ENCODE measurements around the gene OR8G5.
"Not testable (repeated sequence)": the region's sequence is repeated elsewhere in the genome, so short reads cannot be mapped to it uniquely, and the experiment has no call there.

The OR8G5 gene

GRCh38 chr11:124238512-124238911 lies 17.7 kb upstream of the OR8G5 start:
- H3K36me3 ChIP-seq (ENCODE audit: control insufficient read depth, low read depth, low read length), result no peaks in the 10 kb centered on the region
- no peak overlapping the region for H3K27ac ChIP-seq (ENCODE audit: low read length)
- no peaks in the 10 kb centered on the region for H3K4me1 ChIP-seq (ENCODE audit: control insufficient read depth, low read depth, low read length)
- no peak overlapping the region for H3K4me3 ChIP-seq (ENCODE audit: low read length)
- H3K9ac ChIP-seq (ENCODE audit: low read length), result no peak overlapping the region
- H3K27me3 ChIP-seq (ENCODE audit: control insufficient read depth, insufficient read depth, low read length), result no peaks in the 10 kb centered on the region
- H3K9me3 ChIP-seq (ENCODE audit: control insufficient read depth, low read depth, low read length), result no peaks in the 10 kb centered on the region

GRCh38 chr11:124240621-124241397 lies 15.4 kb upstream of the OR8G5 start, which contains the start of gene OR8G1:
TSS of gene OR8G1 (plus strand) at chr11:124241095. CDS start at chr11:124249676, 8,581 bp downstream.
- H3K36me3 ChIP-seq (ENCODE audit: control insufficient read depth, low read depth, low read length), result no peaks in the 10 kb centered on the region
- H3K27ac ChIP-seq (ENCODE audit: low read length), result no peak within 1 kb of the TSS
- no peaks in the 10 kb centered on the region for H3K4me1 ChIP-seq (ENCODE audit: control insufficient read depth, low read depth, low read length)
- H3K27me3 ChIP-seq (ENCODE audit: control insufficient read depth, insufficient read depth, low read length), result no peaks in the 10 kb centered on the region
- no peak within 1 kb of the TSS for H3K4me3 ChIP-seq (ENCODE audit: low read length)
- H3K9me3 ChIP-seq (ENCODE audit: control insufficient read depth, low read depth, low read length), result no peaks in the 10 kb centered on the region
- no peak within 1 kb of the TSS for H3K9ac ChIP-seq (ENCODE audit: low read length)

- H3K4me1 ChIP-seq (ENCODE audit: control insufficient read depth, low read depth, low read length); H3K27me3 ChIP-seq (ENCODE audit: control insufficient read depth, insufficient read depth, low read length); H3K9ac ChIP-seq (ENCODE audit: low read length); H3K4me3 ChIP-seq (ENCODE audit: low read length); H3K36me3 ChIP-seq (ENCODE audit: control insufficient read depth, low read depth, low read length); H3K27ac ChIP-seq (ENCODE audit: low read length); H3K9me3 ChIP-seq (ENCODE audit: control insufficient read depth, low read depth, low read length): not testable (repeated sequence)
Measured at GRCh38 chr11:124249869-124250268, 6.3 kb upstream of the OR8G5 start.

- not testable (repeated sequence) for H3K9ac ChIP-seq (ENCODE audit: low read length); H3K4me1 ChIP-seq (ENCODE audit: control insufficient read depth, low read depth, low read length); H3K36me3 ChIP-seq (ENCODE audit: control insufficient read depth, low read depth, low read length); H3K4me3 ChIP-seq (ENCODE audit: low read length); H3K9me3 ChIP-seq (ENCODE audit: control insufficient read depth, low read depth, low read length); H3K27me3 ChIP-seq (ENCODE audit: control insufficient read depth, insufficient read depth, low read length); H3K27ac ChIP-seq (ENCODE audit: low read length)
Measured at GRCh38 chr11:124265041-124265440, 8.9 kb downstream of the OR8G5 start.

- not testable (repeated sequence) for H3K9ac ChIP-seq (ENCODE audit: low read length); H3K4me3 ChIP-seq (ENCODE audit: low read length); H3K4me1 ChIP-seq (ENCODE audit: control insufficient read depth, low read depth, low read length); H3K27ac ChIP-seq (ENCODE audit: low read length); H3K9me3 ChIP-seq (ENCODE audit: control insufficient read depth, low read depth, low read length); H3K36me3 ChIP-seq (ENCODE audit: control insufficient read depth, low read depth, low read length); H3K27me3 ChIP-seq (ENCODE audit: control insufficient read depth, insufficient read depth, low read length)
Measured at GRCh38 chr11:124270886-124271285, 14.7 kb downstream of the OR8G5 start.

- H3K4me3 ChIP-seq (ENCODE audit: low read length), result no peak overlapping the region
Measured at GRCh38 chr11:124274000-124274399, 17.8 kb downstream of the OR8G5 start.

GRCh38 chr11:124276081-124276480 lies 19.9 kb downstream of the OR8G5 start:
- Histone ChIP-seq H3K9ac (ENCODE audit: low read length) (no peak overlapping the region), H3K9me3 (ENCODE audit: control insufficient read depth, low read depth, low read length) (no peaks in the 10 kb centered on the region), H3K36me3 (ENCODE audit: control insufficient read depth, low read depth, low read length) (no peaks in the 10 kb centered on the region), H3K4me1 (ENCODE audit: control insufficient read depth, low read depth, low read length) (peaks cover 9% of the 10 kb centered on the region), H3K27me3 (ENCODE audit: control insufficient read depth, insufficient read depth, low read length) (no peaks in the 10 kb centered on the region), H3K27ac (ENCODE audit: low read length) (no peak overlapping the region), H3K4me3 (ENCODE audit: low read length) (no peak overlapping the region)

More at GRCh38 chr11:124274000-124274399, 17.8 kb downstream of the OR8G5 start:
- H3K27me3 ChIP-seq (ENCODE audit: control insufficient read depth, insufficient read depth, low read length), result no peaks in the 10 kb centered on the region
- H3K4me1 ChIP-seq (ENCODE audit: control insufficient read depth, low read depth, low read length), result peaks cover 9% of the 10 kb centered on the region
- H3K36me3 ChIP-seq (ENCODE audit: control insufficient read depth, low read depth, low read length), result no peaks in the 10 kb centered on the region
- H3K9me3 ChIP-seq (ENCODE audit: control insufficient read depth, low read depth, low read length), result no peaks in the 10 kb centered on the region
- H3K27ac ChIP-seq (ENCODE audit: low read length), result no peak overlapping the region
- no peak overlapping the region for H3K9ac ChIP-seq (ENCODE audit: low read length)

- no peak overlapping the region for H3K4me3 ChIP-seq (ENCODE audit: low read length)
- no peak overlapping the region for H3K27ac ChIP-seq (ENCODE audit: low read length)
- H3K9ac ChIP-seq (ENCODE audit: low read length), result no peak overlapping the region
- H3K4me1 ChIP-seq (ENCODE audit: control insufficient read depth, low read depth, low read length), result peaks cover 9% of the 10 kb centered on the region
- no peaks in the 10 kb centered on the region for H3K36me3 ChIP-seq (ENCODE audit: control insufficient read depth, low read depth, low read length)
- no peaks in the 10 kb centered on the region for H3K9me3 ChIP-seq (ENCODE audit: control insufficient read depth, low read depth, low read length)
- H3K27me3 ChIP-seq (ENCODE audit: control insufficient read depth, insufficient read depth, low read length), result no peaks in the 10 kb centered on the region
Measured at GRCh38 chr11:124277207-124277606, 21.0 kb downstream of the OR8G5 start.

GRCh38 chr11:124277804-124278203 lies 21.6 kb downstream of the OR8G5 start:
- no peaks in the 10 kb centered on the region for H3K9me3 ChIP-seq (ENCODE audit: control insufficient read depth, low read depth, low read length)
- H3K4me1 ChIP-seq (ENCODE audit: control insufficient read depth, low read depth, low read length), result peaks cover 9% of the 10 kb centered on the region
- H3K27ac ChIP-seq (ENCODE audit: low read length), result no peak overlapping the region
- no peak overlapping the region for H3K9ac ChIP-seq (ENCODE audit: low read length)
- no peaks in the 10 kb centered on the region for H3K27me3 ChIP-seq (ENCODE audit: control insufficient read depth, insufficient read depth, low read length)
- H3K4me3 ChIP-seq (ENCODE audit: low read length), result no peak overlapping the region
- no peaks in the 10 kb centered on the region for H3K36me3 ChIP-seq (ENCODE audit: control insufficient read depth, low read depth, low read length)

GRCh38 chr11:124278261-124278660 lies 22.1 kb downstream of the OR8G5 start:
- peaks cover 9% of the 10 kb centered on the region for H3K4me1 ChIP-seq (ENCODE audit: control insufficient read depth, low read depth, low read length)
- no peaks in the 10 kb centered on the region for H3K36me3 ChIP-seq (ENCODE audit: control insufficient read depth, low read depth, low read length)
- H3K9me3 ChIP-seq (ENCODE audit: control insufficient read depth, low read depth, low read length), result no peaks in the 10 kb centered on the region
- no peak overlapping the region for H3K27ac ChIP-seq (ENCODE audit: low read length)
- no peak overlapping the region for H3K4me3 ChIP-seq (ENCODE audit: low read length)
- no peaks in the 10 kb centered on the region for H3K27me3 ChIP-seq (ENCODE audit: control insufficient read depth, insufficient read depth, low read length)
- H3K9ac ChIP-seq (ENCODE audit: low read length), result no peak overlapping the region

GRCh38 chr11:124285610-124286344 lies 29.6 kb downstream of the OR8G5 start:
- H3K9ac ChIP-seq (ENCODE audit: low read length), result no peak overlapping the region
- H3K36me3 ChIP-seq (ENCODE audit: control insufficient read depth, low read depth, low read length), result no peaks in the 10 kb centered on the region
- H3K27me3 ChIP-seq (ENCODE audit: control insufficient read depth, insufficient read depth, low read length), result no peaks in the 10 kb centered on the region
- H3K4me3 ChIP-seq (ENCODE audit: low read length), result no peak overlapping the region
- no peak overlapping the region for H3K27ac ChIP-seq (ENCODE audit: low read length)
- no peaks in the 10 kb centered on the region for H3K9me3 ChIP-seq (ENCODE audit: control insufficient read depth, low read depth, low read length)
- no peaks in the 10 kb centered on the region for H3K4me1 ChIP-seq (ENCODE audit: control insufficient read depth, low read depth, low read length)

GRCh38 chr11:124294687-124295086 lies 38.5 kb downstream of the OR8G5 start:
- H3K9me3 ChIP-seq (ENCODE audit: control insufficient read depth, low read depth, low read length), result no peaks in the 10 kb centered on the region

More at GRCh38 chr11:124294687-124295086, 38.5 kb downstream of the OR8G5 start:
- Histone ChIP-seq H3K4me1 (ENCODE audit: control insufficient read depth, low read depth, low read length) (no peaks in the 10 kb centered on the region), H3K27me3 (ENCODE audit: control insufficient read depth, insufficient read depth, low read length) (no peaks in the 10 kb centered on the region), H3K27ac (ENCODE audit: low read length) (no peak overlapping the region), H3K36me3 (ENCODE audit: control insufficient read depth, low read depth, low read length) (no peaks in the 10 kb centered on the region), H3K9ac (ENCODE audit: low read length) (no peak overlapping the region), H3K4me3 (ENCODE audit: low read length) (no peak overlapping the region)

Measured in iPS-18a (cell line).